ENCODE measurements around the gene STOM. TPM values are rescaled to one million over a fixed set of nuclear protein-coding genes. Genes with fewer than 3 reads are reported as not detected.

Gene STOM
- polyA plus RNA-seq, 1 of the 3 experiments (the other 2 are of a cell fraction) = 40.5 TPM

DNA sequence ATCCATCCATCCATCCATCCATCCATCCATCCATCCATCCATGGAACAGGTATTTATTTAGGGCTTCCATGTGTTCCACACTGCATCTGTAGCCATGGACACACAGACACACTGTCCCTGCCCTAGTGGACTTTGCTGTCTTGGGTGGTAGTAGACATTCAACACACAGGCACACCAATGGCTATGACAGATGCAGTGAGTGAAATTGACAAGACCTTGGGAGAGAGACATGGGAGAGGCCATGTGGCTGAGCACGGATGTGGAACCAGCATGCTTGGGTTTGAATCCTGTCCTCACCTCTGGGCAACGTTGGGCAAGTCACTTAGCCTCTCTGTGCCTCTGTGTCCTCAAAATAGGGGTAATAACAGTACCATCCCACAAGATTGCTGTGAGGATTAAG, 45.3 kb downstream of the STOM start:
- Histone ChIP-seq H3K9me2 (no peaks in the 10 kb centered on the region), H3K9me3 (no peaks in the 10 kb centered on the region), H3F3A (replicated peaks; ENCODE audit: insufficient read depth) (peaks cover 2% of the 10 kb centered on the region), H3K4me2 (no peak overlapping the region), H3K36me3 (replicated peaks in 1 of 2; ENCODE audit: control insufficient read depth in 1 of 2, insufficient read depth in 2 of 2, low read length in 1 of 2) (peaks cover 47 to 56% of the 10 kb centered on the region in 2 experiments), H3K27me3 (ENCODE audit: insufficient read depth) (no peaks in the 10 kb centered on the region), H3K27ac (ENCODE audit: low read depth in 2 of 2, low read length in 1 of 2) (no peak overlapping the region), H3K79me2 (ENCODE audit: insufficient read depth) (no peaks in the 10 kb centered on the region; the same call in 1 of the 2 replicates), H3K4me3 (ENCODE audit: low read depth in 2 of 2, low read length in 1 of 2) (no peak overlapping the region), H2AFZ (ENCODE audit: low read depth) (no peak overlapping the region), H4K20me1 (ENCODE audit: insufficient read depth) (no peaks in the 10 kb centered on the region), H3K4me1 (ENCODE audit: control insufficient read depth in 1 of 2, insufficient read depth in 2 of 2, low read depth in 1 of 2, low read length in 1 of 2) (peaks cover 0 to 5% of the 10 kb centered on the region in 2 experiments; a peak in 2 of 4 replicates), H3K9ac (no peak overlapping the region)
- TF ChIP-seq, protein P1, sequence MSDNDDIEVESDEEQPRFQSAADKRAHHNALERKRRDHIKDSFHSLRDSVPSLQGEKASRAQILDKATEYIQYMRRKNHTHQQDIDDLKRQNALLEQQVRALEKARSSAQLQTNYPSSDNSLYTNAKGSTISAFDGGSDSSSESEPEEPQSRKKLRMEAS (IDR thresholded peaks at IDR 0.05; ENCODE audit: low read depth) = no peak
- TF ChIP-seq RFX5 (IDR thresholded peaks at IDR 0.05; ENCODE audit: low read length) (no peak), MXI1 (IDR thresholded peaks at IDR 0.05; ENCODE audit: low read depth, low read length) (no peak), MEF2A (IDR thresholded peaks at IDR 0.05; ENCODE audit: borderline replicate concordance, low read depth) (no peak), FOXJ3 (CRISPR knock-in tag; IDR thresholded peaks at IDR 0.05) (no peak), SMC3 (IDR thresholded peaks at IDR 0.05; ENCODE audit: low read depth, low read length) (no peak), TCF12 (IDR thresholded peaks at IDR 0.05) (no peak), YY1 (IDR thresholded peaks at IDR 0.05; ENCODE audit: low read depth) (no peak), NRF1 (IDR thresholded peaks at IDR 0.05; ENCODE audit: low read depth, low read length) (no peak), GABPA (IDR thresholded peaks at IDR 0.05; ENCODE audit: low read depth) (no peak), POLR2AphosphoS5 (IDR thresholded peaks at IDR 0.05; ENCODE audit: low read depth, low read length) (no peak), EZH2phosphoT487 (IDR thresholded peaks at IDR 0.05; ENCODE audit: borderline replicate concordance, low read depth) (no peak), SIN3A (IDR thresholded peaks at IDR 0.05; ENCODE audit: borderline replicate concordance, low read depth, low read length) (no peak), NFIC (IDR thresholded peaks at IDR 0.05; ENCODE audit: borderline replicate concordance) (no peak)
- TF ChIP-seq, protein P2, sequence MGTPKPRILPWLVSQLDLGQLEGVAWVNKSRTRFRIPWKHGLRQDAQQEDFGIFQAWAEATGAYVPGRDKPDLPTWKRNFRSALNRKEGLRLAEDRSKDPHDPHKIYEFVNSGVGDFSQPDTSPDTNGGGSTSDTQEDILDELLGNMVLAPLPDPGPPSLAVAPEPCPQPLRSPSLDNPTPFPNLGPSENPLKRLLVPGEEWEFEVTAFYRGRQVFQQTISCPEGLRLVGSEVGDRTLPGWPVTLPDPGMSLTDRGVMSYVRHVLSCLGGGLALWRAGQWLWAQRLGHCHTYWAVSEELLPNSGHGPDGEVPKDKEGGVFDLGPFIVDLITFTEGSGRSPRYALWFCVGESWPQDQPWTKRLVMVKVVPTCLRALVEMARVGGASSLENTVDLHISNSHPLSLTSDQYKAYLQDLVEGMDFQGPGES (IDR thresholded peaks at IDR 0.05; ENCODE audit: low read depth, low read length) = no peak
- TF ChIP-seq, protein P3, sequence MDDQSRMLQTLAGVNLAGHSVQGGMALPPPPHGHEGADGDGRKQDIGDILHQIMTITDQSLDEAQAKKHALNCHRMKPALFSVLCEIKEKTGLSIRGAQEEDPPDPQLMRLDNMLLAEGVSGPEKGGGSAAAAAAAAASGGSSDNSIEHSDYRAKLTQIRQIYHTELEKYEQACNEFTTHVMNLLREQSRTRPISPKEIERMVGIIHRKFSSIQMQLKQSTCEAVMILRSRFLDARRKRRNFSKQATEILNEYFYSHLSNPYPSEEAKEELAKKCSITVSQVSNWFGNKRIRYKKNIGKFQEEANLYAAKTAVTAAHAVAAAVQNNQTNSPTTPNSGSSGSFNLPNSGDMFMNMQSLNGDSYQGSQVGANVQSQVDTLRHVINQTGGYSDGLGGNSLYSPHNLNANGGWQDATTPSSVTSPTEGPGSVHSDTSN (IDR thresholded peaks at IDR 0.05) = no peak
- TF ChIP-seq, protein P4, sequence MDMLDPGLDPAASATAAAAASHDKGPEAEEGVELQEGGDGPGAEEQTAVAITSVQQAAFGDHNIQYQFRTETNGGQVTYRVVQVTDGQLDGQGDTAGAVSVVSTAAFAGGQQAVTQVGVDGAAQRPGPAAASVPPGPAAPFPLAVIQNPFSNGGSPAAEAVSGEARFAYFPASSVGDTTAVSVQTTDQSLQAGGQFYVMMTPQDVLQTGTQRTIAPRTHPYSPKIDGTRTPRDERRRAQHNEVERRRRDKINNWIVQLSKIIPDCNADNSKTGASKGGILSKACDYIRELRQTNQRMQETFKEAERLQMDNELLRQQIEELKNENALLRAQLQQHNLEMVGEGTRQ (IDR thresholded peaks at IDR 0.05; ENCODE audit: borderline replicate concordance, low read depth, low read length) = no peak
- TF ChIP-seq, protein P5, sequence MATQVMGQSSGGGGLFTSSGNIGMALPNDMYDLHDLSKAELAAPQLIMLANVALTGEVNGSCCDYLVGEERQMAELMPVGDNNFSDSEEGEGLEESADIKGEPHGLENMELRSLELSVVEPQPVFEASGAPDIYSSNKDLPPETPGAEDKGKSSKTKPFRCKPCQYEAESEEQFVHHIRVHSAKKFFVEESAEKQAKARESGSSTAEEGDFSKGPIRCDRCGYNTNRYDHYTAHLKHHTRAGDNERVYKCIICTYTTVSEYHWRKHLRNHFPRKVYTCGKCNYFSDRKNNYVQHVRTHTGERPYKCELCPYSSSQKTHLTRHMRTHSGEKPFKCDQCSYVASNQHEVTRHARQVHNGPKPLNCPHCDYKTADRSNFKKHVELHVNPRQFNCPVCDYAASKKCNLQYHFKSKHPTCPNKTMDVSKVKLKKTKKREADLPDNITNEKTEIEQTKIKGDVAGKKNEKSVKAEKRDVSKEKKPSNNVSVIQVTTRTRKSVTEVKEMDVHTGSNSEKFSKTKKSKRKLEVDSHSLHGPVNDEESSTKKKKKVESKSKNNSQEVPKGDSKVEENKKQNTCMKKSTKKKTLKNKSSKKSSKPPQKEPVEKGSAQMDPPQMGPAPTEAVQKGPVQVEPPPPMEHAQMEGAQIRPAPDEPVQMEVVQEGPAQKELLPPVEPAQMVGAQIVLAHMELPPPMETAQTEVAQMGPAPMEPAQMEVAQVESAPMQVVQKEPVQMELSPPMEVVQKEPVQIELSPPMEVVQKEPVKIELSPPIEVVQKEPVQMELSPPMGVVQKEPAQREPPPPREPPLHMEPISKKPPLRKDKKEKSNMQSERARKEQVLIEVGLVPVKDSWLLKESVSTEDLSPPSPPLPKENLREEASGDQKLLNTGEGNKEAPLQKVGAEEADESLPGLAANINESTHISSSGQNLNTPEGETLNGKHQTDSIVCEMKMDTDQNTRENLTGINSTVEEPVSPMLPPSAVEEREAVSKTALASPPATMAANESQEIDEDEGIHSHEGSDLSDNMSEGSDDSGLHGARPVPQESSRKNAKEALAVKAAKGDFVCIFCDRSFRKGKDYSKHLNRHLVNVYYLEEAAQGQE (IDR thresholded peaks at IDR 0.05; ENCODE audit: low read depth, low read length) = no peak
- CTCF ChIA-PET = no interaction called here
- POLR2A ChIA-PET = no interaction called here
- WGBS (ENCODE audit: low lambda C conversion rate) = 92% methylated on average over 2 of the region's 2 CpGs
- DNase-seq = no peak
